B cell (primary cell): ENCODE results near the gene SMG7. TPM values are rescaled to one million over a fixed set of nuclear protein-coding genes. Genes with fewer than 3 reads are reported as not detected.

Source experiments
- ATAC-seq: fragments of 200-7000 bp; cut with Tn5 transposase; one replicate; pipeline ENCODE4 v1.10.0; 2021; ENCODE audit warnings: low read depth, mild to moderate bottlenecking, moderate number of reproducible peaks, moderate library complexity
- CTCF ChIA-PET: fragments of 350-600 bp; sonication (Branson Sonifier 250); formaldehyde crosslinking; loops from one replicate; lab custom pipeline; 2021; ENCODE audit warnings: antibody characterized with exemption, inconsistent platforms; lab: Charles Lee
- POLR2A ChIA-PET: fragments of 350-600 bp; sonication (Branson Sonifier 250); formaldehyde crosslinking; loops from one replicate; lab custom pipeline; 2021; ENCODE audit warnings: antibody characterized with exemption; lab: Charles Lee
- DNase-seq: peaks from one replicate; pipeline ENCODE4 v3.0.0; 2013
- H2AFZ ChIP-seq: 2 replicates; pipeline ENCODE4 v1.6.1; 2012; ENCODE audit warnings: mild to moderate bottlenecking, low read depth, low read length; ENCODE audit not compliant: insufficient read depth, poor library complexity, severe bottlenecking
- H3K27ac ChIP-seq, 2 donors: 1 replicate in 1 of 2; 2 replicates in 1 of 2; pipeline ENCODE4 v1.5.1; 2012 to 2013; ENCODE audit warnings: low read length in 2 of 2, mild to moderate bottlenecking in 2 of 2, moderate library complexity in 1 of 2
- H3K27me3 ChIP-seq, 4 experiments: fragments of 200-600 bp in 1 of 4; sonication (generic) in 1 of 4; replicated peaks in 1 of 4; 1 replicate in 2 of 4; 2 replicates in 2 of 4; pipeline versions ENCODE4 v1.6.1 to v1.7.0; 2013 to 2016; ENCODE audit warnings: low read length in 3 of 4, mild to moderate bottlenecking in 2 of 4, mixed read lengths in 1 of 4, moderate library complexity in 1 of 4; ENCODE audit not compliant: insufficient read depth in 4 of 4, control insufficient read depth in 3 of 4; ENCODE audit errors: control extremely low read depth in 1 of 4
- H3K36me3 ChIP-seq, 2 experiments: replicated peaks in 1 of 2; 1 replicate in 1 of 2; 2 replicates in 1 of 2; pipeline versions ENCODE4 v1.6.1 to v1.7.1; 2013; ENCODE audit warnings: low read length in 1 of 2; ENCODE audit not compliant: insufficient read depth in 2 of 2, control insufficient read depth in 1 of 2; ENCODE audit errors: control extremely low read depth in 1 of 2, extremely low read depth in 1 of 2
- H3K4me1 ChIP-seq, 2 donors: fragments of 200-600 bp in 1 of 2; sonication (generic) in 1 of 2; 1 replicate in 1 of 2; 2 replicates in 1 of 2; pipeline versions ENCODE4 v1.5.1 to v1.6.1; 2013 to 2017; ENCODE audit warnings: low read length in 2 of 2; ENCODE audit not compliant: control insufficient read depth in 2 of 2, insufficient read depth in 2 of 2
- H3K4me2 ChIP-seq: replicated peaks from 2 replicates; pipeline ENCODE3; 2012; ENCODE audit warnings: mild to moderate bottlenecking, low read depth, low read length; ENCODE audit not compliant: poor library complexity, severe bottlenecking
- H3K4me3 ChIP-seq, 5 experiments: fragments of 200-600 bp in 1 of 5; sonication (generic) in 1 of 5; 1 replicate in 3 of 5; 2 replicates in 2 of 5; pipeline versions ENCODE4 v1.5.1 to v1.7.0; 2011 to 2016; ENCODE audit warnings: low read length in 4 of 5, mild to moderate bottlenecking in 4 of 5, low read depth in 2 of 5, control low read depth in 1 of 5, moderate library complexity in 1 of 5; ENCODE audit not compliant: insufficient read depth in 1 of 5; ENCODE audit errors: control extremely low read depth in 1 of 5, extremely low read depth in 1 of 5
- H3K79me2 ChIP-seq: fragments of 200-600 bp; sonication (generic); one replicate; pipeline ENCODE4 v1.6.0; 2016; ENCODE audit warnings: low read length; ENCODE audit not compliant: control insufficient read depth, insufficient read depth
- H3K9ac ChIP-seq: fragments of 200-600 bp; sonication (generic); 2 replicates; pipeline ENCODE4 v1.6.1; 2017; ENCODE audit warnings: mild to moderate bottlenecking, low read length, moderate library complexity
- H3K9me3 ChIP-seq, 3 donors: one replicate each; pipeline versions ENCODE4 v1.6.1 to v1.7.1; 2013; ENCODE audit warnings: low read length in 2 of 3; ENCODE audit not compliant: control insufficient read depth in 2 of 3, insufficient read depth in 1 of 3; ENCODE audit errors: control extremely low read depth in 1 of 3
- H4K20me1 ChIP-seq: 2 replicates; pipeline ENCODE4 v1.6.0; 2012; ENCODE audit warnings: mild to moderate bottlenecking, low read length; ENCODE audit not compliant: insufficient read depth, control insufficient read depth, poor library complexity, severe bottlenecking
- H3K27ac Mint-ChIP-seq: one replicate; pipeline ENCODE4 v1.8.0; 2021; ENCODE audit warnings: mixed read lengths
- H3K27me3 Mint-ChIP-seq: one replicate; pipeline ENCODE4 v1.8.0; 2021; ENCODE audit warnings: mixed read lengths
- H3K4me1 Mint-ChIP-seq: one replicate; pipeline ENCODE4 v1.8.0; 2021; ENCODE audit warnings: mixed read lengths
- H3K4me3 Mint-ChIP-seq: one replicate; pipeline ENCODE4 v1.8.0; 2021; ENCODE audit warnings: mixed read lengths
- H3K9me3 Mint-ChIP-seq: one replicate; pipeline ENCODE4 v1.8.0; 2022; ENCODE audit warnings: mixed read lengths; ENCODE audit not compliant: insufficient read depth
- EZH2 ChIP-seq: IDR thresholded peaks from 2 replicates; pipeline ENCODE4 v1.6.1; 2012; ENCODE audit warnings: borderline replicate concordance, low read depth, mild to moderate bottlenecking, moderate library complexity, low read length; ENCODE audit not compliant: insufficient read depth, poor library complexity, severe bottlenecking
- WGBS: methylation state at CpG from one replicate; pipeline ENCODE4 v1.1.5; 2013; ENCODE audit warnings: missing lambda C conversion rate; ENCODE audit not compliant: insufficient coverage; 5-methylcytosine and 5-hydroxymethylcytosine counted together
- intact Hi-C: fragments of 100-400 bp; cut with micrococcal nuclease; formaldehyde crosslinking; loops from one replicate; pipeline ENCODE4 v1.10.0; 2022
- polyA plus RNA-seq: library from polyadenylated mRNA; depleted of rRNA; stranded (reverse); fragments of >200 nt; gene quantifications from 2 replicates; pipeline ENCODE4 v1.2.3, GENCODE V29; 2012
- total RNA-seq, 2 donors: library from RNA; stranded (reverse); fragments of 120-200 nt in 1 of 2; gene quantifications; 1 replicate in 1 of 2; 2 replicates in 1 of 2; pipeline versions ENCODE4 v1.2.3 to v1.2.4, GENCODE V29; 2013 to 2022
- TF ChIP-seq, protein P1 (sequence below): fragments of 200-600 bp; IDR thresholded peaks from one replicate; pipeline ENCODE4 v1.8.0; 2022; ENCODE audit warnings: antibody characterized with exemption, mild to moderate bottlenecking

SMG7 gene
- total and polyA plus RNA-seq, 2 donors (not counting 1 experiment from before 2014, with no cell fraction given): 20.8 to 73.3 TPM

DNA sequence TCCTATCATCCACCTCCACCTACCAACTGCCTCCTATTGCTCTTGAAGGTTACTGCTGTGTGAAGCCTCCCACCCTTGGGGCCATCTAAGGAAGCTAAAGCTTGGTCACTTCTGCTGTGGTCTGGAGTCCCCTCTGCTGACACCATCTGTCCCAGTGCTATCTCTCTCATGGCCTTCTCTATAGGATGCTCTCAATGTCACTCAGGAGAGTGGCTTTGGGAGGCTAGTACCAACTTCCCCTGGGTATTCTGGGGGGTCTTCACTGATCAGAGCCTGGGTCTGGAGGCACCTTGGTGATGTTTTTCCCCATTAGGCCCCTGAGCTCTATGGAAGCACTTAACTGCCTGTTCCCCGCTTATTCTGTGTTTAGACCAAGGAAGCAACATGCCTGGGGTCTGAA is 130.2 kb downstream of the SMG7 start:
- ATAC-seq (no peak), DNase-seq (no peak)
- H3K36me3 ChIP-seq: no peaks in the 10 kb centered on the region
- H3K4me3 Mint-ChIP-seq: no peak overlapping the region
- H3K4me1 ChIP-seq: peaks cover 17 to 27% of the 10 kb centered on the region in 2 donors
- no peak for TF ChIP-seq EZH2
- TF ChIP-seq, protein P1, sequence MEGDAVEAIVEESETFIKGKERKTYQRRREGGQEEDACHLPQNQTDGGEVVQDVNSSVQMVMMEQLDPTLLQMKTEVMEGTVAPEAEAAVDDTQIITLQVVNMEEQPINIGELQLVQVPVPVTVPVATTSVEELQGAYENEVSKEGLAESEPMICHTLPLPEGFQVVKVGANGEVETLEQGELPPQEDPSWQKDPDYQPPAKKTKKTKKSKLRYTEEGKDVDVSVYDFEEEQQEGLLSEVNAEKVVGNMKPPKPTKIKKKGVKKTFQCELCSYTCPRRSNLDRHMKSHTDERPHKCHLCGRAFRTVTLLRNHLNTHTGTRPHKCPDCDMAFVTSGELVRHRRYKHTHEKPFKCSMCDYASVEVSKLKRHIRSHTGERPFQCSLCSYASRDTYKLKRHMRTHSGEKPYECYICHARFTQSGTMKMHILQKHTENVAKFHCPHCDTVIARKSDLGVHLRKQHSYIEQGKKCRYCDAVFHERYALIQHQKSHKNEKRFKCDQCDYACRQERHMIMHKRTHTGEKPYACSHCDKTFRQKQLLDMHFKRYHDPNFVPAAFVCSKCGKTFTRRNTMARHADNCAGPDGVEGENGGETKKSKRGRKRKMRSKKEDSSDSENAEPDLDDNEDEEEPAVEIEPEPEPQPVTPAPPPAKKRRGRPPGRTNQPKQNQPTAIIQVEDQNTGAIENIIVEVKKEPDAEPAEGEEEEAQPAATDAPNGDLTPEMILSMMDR: no peak
- H3K9me3 ChIP-seq: no peaks in the 10 kb centered on the region
- H3K79me2 ChIP-seq: no peaks in the 10 kb centered on the region
- no peak overlapping the region for H3K27ac Mint-ChIP-seq
- H3K27me3 ChIP-seq: no peaks in the 10 kb centered on the region
- no peaks in the 10 kb centered on the region for H4K20me1 ChIP-seq
- no peak overlapping the region for H3K27ac ChIP-seq
- CTCF ChIA-PET: no interaction called here
- peaks cover 29% of the 10 kb centered on the region for H3K4me1 Mint-ChIP-seq
- intact Hi-C loops: no loop called here
- H3K4me2 ChIP-seq: no peak overlapping the region
- H3K27me3 Mint-ChIP-seq: no peaks in the 10 kb centered on the region
- no peak overlapping the region for H3K4me3 ChIP-seq
- no peak overlapping the region for H3K9ac ChIP-seq
- no peak overlapping the region for H2AFZ ChIP-seq
- 100% methylated on average over 1 of the region's 1 CpG for WGBS
- H3K9me3 Mint-ChIP-seq: no peaks in the 10 kb centered on the region
- POLR2A ChIA-PET: no interaction called here

Other genes with a start within 250 kb of the SMG7 start
- gene NMNAT2, start 54.1 kb upstream of the SMG7 start, total RNA-seq: not detected in 2 replicates
- not detected in 2 replicates for gene NMNAT2, start 54.1 kb upstream of the SMG7 start, polyA plus RNA-seq
- gene NCF2, start 118.0 kb downstream of the SMG7 start, total RNA-seq: 10.5 and 10.7 TPM in 2 replicates
- 9.9 and 10.9 TPM in 2 replicates for gene NCF2, start 118.0 kb downstream of the SMG7 start, polyA plus RNA-seq
- gene ARPC5, start 163.3 kb downstream of the SMG7 start, total RNA-seq: 91.9 and 103 TPM in 2 replicates
- 22.9 and 28.3 TPM in 2 replicates for gene ARPC5, start 163.3 kb downstream of the SMG7 start, polyA plus RNA-seq
- gene APOBEC4, start 180.8 kb downstream of the SMG7 start, total RNA-seq: not detected in 2 replicates
- gene APOBEC4, start 180.8 kb downstream of the SMG7 start, polyA plus RNA-seq: not detected in 2 replicates